IPS-20b (cell line): ENCODE data around the gene RNGTT.

Experiments used
- H3K27ac ChIP-seq: one replicate; pipeline ENCODE4 v1.5.1; 2013; ENCODE audit warnings: low read length
- H3K27me3 ChIP-seq: 2 replicates; pipeline ENCODE4 v1.6.1; 2013; ENCODE audit warnings: mild to moderate bottlenecking, low read length, inconsistent platforms; ENCODE audit not compliant: insufficient read depth
- H3K36me3 ChIP-seq: 2 replicates; pipeline ENCODE4 v1.6.1; 2013; ENCODE audit warnings: low read depth, mild to moderate bottlenecking, inconsistent platforms, low read length, moderate library complexity; ENCODE audit not compliant: insufficient read depth
- H3K4me1 ChIP-seq: 2 replicates; pipeline ENCODE4 v1.6.1; 2013; ENCODE audit warnings: mild to moderate bottlenecking, control low read depth, inconsistent platforms, low read length, moderate library complexity; ENCODE audit not compliant: insufficient read depth
- H3K4me3 ChIP-seq: 2 replicates; pipeline ENCODE4 v1.5.1; 2013; ENCODE audit warnings: mild to moderate bottlenecking, low read length, inconsistent platforms
- H3K9ac ChIP-seq: 2 replicates; pipeline ENCODE4 v1.6.1; 2013; ENCODE audit warnings: low read depth, mild to moderate bottlenecking, inconsistent platforms, low read length, moderate library complexity
- H3K9me3 ChIP-seq: 2 replicates; pipeline ENCODE4 v1.6.1; 2013; ENCODE audit warnings: mild to moderate bottlenecking, low read depth, low read length, inconsistent platforms; ENCODE audit not compliant: insufficient read depth

Gene RNGTT

GRCh38 chr6:88599571-88599970 lies 363.8 kb downstream of the RNGTT start:
- Histone ChIP-seq H3K9me3 (no peaks in the 10 kb centered on the region), H3K4me3 (no peak overlapping the region), H3K36me3 (no peaks in the 10 kb centered on the region), H3K9ac (no peak overlapping the region), H3K4me1 (no peaks in the 10 kb centered on the region), H3K27ac (no peak overlapping the region), H3K27me3 (no peaks in the 10 kb centered on the region)

GRCh38 chr6:88596801-88597200 lies 366.6 kb downstream of the RNGTT start:
- H3K9me3 ChIP-seq, result no peaks in the 10 kb centered on the region
- no peaks in the 10 kb centered on the region for H3K4me1 ChIP-seq
- H3K9ac ChIP-seq, result no peak overlapping the region
- H3K36me3 ChIP-seq, result no peaks in the 10 kb centered on the region
- no peak overlapping the region for H3K4me3 ChIP-seq
- no peak overlapping the region for H3K27ac ChIP-seq
- no peaks in the 10 kb centered on the region for H3K27me3 ChIP-seq

DNA sequence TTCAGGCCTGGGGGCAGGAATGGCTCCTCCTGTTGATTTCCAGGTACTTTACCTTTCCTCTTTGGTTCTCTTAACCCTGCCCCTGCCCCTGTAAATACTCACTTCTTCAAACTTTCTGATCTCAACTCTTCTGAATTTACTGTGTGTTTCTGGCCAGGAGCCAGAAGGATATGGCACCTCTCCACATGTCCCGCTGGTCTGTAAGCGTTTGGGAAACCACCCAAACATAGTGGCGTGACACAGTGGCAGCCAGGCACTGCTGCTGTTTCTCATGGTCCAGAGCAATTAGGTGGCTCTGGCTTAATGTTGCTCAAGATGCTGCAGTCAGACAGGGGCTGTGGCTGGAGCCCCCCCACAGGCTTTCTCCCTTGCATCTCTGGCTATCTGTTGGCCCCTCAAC lies 374.5 kb downstream of the RNGTT start:
- Histone ChIP-seq H3K36me3 (no peaks in the 10 kb centered on the region), H3K27me3 (peaks cover 10% of the 10 kb centered on the region; the same call in 1 of the 2 replicates), H3K9me3 (no peaks in the 10 kb centered on the region), H3K4me1 (peaks cover 9% of the 10 kb centered on the region), H3K9ac (no peak overlapping the region), H3K27ac (no peak overlapping the region), H3K4me3 (no peak overlapping the region)

DNA sequence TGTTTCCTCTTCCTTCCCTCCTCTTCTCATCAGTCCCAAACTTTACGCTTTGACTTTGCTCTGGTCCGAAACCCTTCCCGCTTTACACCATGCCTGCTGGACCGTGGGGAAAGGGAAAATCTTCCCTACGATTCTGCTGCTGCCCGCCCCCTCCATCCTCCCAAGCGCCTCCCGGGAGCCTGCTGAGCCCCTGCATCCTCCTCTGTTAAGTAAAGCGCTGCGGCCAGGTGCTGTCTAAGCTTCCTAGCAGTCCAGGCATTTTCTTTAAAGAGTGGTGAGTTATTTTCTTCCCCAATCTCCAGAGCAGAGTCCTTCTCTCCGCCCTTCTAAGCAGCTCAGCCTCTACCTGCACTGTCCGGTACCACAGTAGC lies 376.3 kb downstream of the RNGTT start:
- H3K9me3 ChIP-seq, result no peaks in the 10 kb centered on the region
- no peak overlapping the region for H3K9ac ChIP-seq
- peaks cover 9% of the 10 kb centered on the region for H3K4me1 ChIP-seq
- no peak overlapping the region for H3K27ac ChIP-seq
- peaks cover 10% of the 10 kb centered on the region; the same call in 1 of the 2 replicates for H3K27me3 ChIP-seq
- no peaks in the 10 kb centered on the region for H3K36me3 ChIP-seq
- H3K4me3 ChIP-seq, result no peak overlapping the region

GRCh38 chr6:88586371-88587149 lies 376.9 kb downstream of the RNGTT start:
- Histone ChIP-seq H3K27ac (no peak overlapping the region), H3K27me3 (peaks cover 10% of the 10 kb centered on the region; the same call in 1 of the 2 replicates), H3K9me3 (no peaks in the 10 kb centered on the region), H3K36me3 (no peaks in the 10 kb centered on the region), H3K9ac (no peak overlapping the region), H3K4me1 (peaks cover 9% of the 10 kb centered on the region), H3K4me3 (no peak overlapping the region)

DNA sequence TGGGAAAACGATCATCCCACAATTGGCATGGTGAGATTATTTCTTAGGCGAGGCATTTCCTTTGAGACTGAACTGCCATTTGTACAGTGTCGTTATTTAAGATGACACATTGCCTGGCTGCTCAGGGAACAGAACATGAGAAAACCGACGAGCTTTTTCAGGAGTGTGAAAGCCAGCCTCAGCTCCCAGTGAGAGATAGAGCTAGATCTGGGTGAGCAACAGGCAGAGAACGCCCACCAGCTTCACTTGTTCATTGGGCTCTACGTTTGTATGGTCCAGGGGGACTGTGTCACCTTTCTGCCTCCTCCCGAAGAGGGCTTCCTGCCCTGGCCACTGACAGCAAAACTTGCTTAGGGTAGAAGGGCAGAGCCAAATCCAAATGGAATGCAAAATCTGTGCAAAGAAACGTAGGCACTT lies 378.1 kb downstream of the RNGTT start:
- Histone ChIP-seq H3K9me3 (no peaks in the 10 kb centered on the region), H3K9ac (no peak overlapping the region), H3K36me3 (no peaks in the 10 kb centered on the region), H3K4me3 (no peak overlapping the region), H3K27ac (no peak overlapping the region), H3K27me3 (peaks cover 10% of the 10 kb centered on the region; the same call in 1 of the 2 replicates), H3K4me1 (peaks cover 9% of the 10 kb centered on the region)

- no peaks in the 10 kb centered on the region for H3K9me3 ChIP-seq
- no peak overlapping the region for H3K27ac ChIP-seq
- H3K27me3 ChIP-seq, result peaks cover 10% of the 10 kb centered on the region; the same call in 1 of the 2 replicates
- no peak overlapping the region for H3K4me3 ChIP-seq
- H3K9ac ChIP-seq, result no peak overlapping the region
- H3K36me3 ChIP-seq, result no peaks in the 10 kb centered on the region
- H3K4me1 ChIP-seq, result peaks cover 9% of the 10 kb centered on the region
Measured at GRCh38 chr6:88584581-88585275, 378.7 kb downstream of the RNGTT start.

DNA sequence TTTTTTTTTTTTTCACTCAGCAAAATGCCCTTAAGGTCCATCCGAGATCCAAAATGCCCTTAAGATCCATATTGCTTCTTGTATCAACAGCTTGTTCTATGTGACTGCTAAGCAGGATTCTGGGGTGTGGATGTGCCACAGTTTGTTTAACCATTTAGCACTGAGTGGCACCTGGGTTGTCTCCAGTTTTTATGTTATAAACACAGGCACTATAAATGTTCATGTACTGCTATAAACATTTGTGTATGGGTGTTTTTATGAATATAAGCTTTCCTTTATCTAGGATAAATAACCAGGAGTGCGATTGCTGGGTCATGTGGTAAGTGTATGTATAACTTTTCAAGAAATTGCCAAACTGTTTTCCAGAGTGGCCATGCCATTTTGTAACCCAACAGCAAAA lies 386.0 kb downstream of the RNGTT start:
- H3K4me3 ChIP-seq, result no peak overlapping the region
- H3K9ac ChIP-seq, result no peak overlapping the region
- peaks cover 4% of the 10 kb centered on the region; the same call in 1 of the 2 replicates for H3K4me1 ChIP-seq
- H3K9me3 ChIP-seq, result no peaks in the 10 kb centered on the region
- no peaks in the 10 kb centered on the region for H3K27me3 ChIP-seq
- H3K36me3 ChIP-seq, result no peaks in the 10 kb centered on the region
- no peak overlapping the region for H3K27ac ChIP-seq

DNA sequence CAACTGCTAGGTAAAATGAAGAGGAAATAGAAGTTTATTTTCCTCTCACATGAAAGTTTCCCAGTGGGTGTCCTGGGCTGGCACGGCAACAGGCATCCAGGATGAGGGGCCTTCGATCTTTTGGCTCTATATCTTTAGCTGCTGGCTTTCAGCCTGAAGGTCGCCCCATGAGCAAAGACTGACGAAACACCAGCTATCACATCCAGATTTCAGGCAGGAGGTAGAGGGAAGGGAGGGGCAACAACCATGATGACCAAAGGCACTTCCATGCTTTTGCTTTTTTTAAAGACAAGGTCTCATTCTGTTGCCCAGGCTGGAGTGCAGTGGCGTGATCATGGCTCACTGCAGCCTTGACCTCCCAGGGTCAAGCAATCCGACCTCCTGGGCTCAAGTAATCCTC lies 387.9 kb downstream of the RNGTT start:
- H3K9ac ChIP-seq, result no peak overlapping the region
- no peaks in the 10 kb centered on the region for H3K9me3 ChIP-seq
- H3K4me3 ChIP-seq, result no peak overlapping the region
- no peaks in the 10 kb centered on the region for H3K27me3 ChIP-seq
- H3K27ac ChIP-seq, result no peak overlapping the region
- peaks cover 4% of the 10 kb centered on the region; the same call in 1 of the 2 replicates for H3K4me1 ChIP-seq
- H3K36me3 ChIP-seq, result no peaks in the 10 kb centered on the region

GRCh38 chr6:88574651-88575050 lies 388.8 kb downstream of the RNGTT start:
- H3K4me1 ChIP-seq, result peaks cover 4% of the 10 kb centered on the region; the same call in 1 of the 2 replicates
- H3K4me3 ChIP-seq, result no peak overlapping the region
- H3K9me3 ChIP-seq, result peaks cover 8% of the 10 kb centered on the region
- H3K27me3 ChIP-seq, result no peaks in the 10 kb centered on the region
- H3K36me3 ChIP-seq, result no peaks in the 10 kb centered on the region
- H3K9ac ChIP-seq, result no peak overlapping the region
- H3K27ac ChIP-seq, result no peak overlapping the region

DNA sequence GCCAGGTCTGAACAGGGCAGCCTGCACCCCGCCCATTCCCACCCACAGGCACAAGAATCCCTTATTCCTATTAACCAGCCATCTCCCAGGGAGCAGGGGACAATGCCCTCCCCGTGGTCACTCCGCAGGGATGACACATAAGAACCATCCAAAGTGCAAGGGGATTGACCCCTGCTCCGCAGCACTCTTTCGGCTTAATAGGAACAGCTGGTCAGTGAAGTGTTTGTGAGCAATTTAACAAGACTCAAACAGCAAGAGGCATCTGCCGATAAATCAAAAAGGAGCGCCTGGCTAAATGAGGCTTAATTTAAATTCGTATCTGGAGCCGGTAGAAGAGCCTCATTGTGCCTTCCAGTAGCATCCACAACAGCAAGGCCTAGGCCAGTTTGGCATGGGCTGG lies 389.4 kb downstream of the RNGTT start:
- Histone ChIP-seq H3K4me1 (peaks cover 4% of the 10 kb centered on the region; the same call in 1 of the 2 replicates), H3K27ac (no peak overlapping the region), H3K9me3 (peaks cover 14% of the 10 kb centered on the region), H3K36me3 (no peaks in the 10 kb centered on the region), H3K27me3 (no peaks in the 10 kb centered on the region), H3K9ac (no peak overlapping the region), H3K4me3 (no peak overlapping the region)

DNA sequence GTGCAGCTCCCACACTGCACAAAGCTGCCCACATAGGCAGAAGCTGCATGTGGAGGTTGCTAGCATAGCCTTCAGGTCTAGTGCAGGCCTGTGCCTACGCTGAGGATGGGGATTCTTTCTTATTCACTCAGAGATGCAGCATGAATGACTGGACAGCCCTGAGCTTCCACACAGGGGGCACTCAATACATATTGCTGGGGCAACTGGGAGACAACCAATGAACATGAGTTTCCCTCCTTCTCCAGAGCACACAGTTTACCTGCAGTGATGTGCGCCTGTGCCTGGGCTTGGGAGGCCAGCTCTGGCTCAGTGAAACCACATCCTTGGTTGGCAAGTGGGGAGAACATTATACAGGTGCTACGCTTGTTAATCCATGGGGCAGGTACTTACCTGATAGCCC lies 389.9 kb downstream of the RNGTT start:
- no peaks in the 10 kb centered on the region for H3K36me3 ChIP-seq
- no peak overlapping the region for H3K9ac ChIP-seq
- H3K27me3 ChIP-seq, result no peaks in the 10 kb centered on the region
- no peak overlapping the region for H3K27ac ChIP-seq
- peaks cover 4% of the 10 kb centered on the region; the same call in 1 of the 2 replicates for H3K4me1 ChIP-seq
- H3K9me3 ChIP-seq, result peaks cover 15% of the 10 kb centered on the region
- H3K4me3 ChIP-seq, result no peak overlapping the region
